ENCODE measurements around the gene RFX8. TPM values are rescaled to one million over a fixed set of nuclear protein-coding genes. Genes with fewer than 3 reads are reported as not detected.
A peak's percentile ranks its signal among the peaks of the same experiment; 100 is the strongest.

RFX8 gene
- total and polyA plus RNA-seq, 7 donors, result 0.12 to 0.83 TPM; not detected in 5

DNA sequence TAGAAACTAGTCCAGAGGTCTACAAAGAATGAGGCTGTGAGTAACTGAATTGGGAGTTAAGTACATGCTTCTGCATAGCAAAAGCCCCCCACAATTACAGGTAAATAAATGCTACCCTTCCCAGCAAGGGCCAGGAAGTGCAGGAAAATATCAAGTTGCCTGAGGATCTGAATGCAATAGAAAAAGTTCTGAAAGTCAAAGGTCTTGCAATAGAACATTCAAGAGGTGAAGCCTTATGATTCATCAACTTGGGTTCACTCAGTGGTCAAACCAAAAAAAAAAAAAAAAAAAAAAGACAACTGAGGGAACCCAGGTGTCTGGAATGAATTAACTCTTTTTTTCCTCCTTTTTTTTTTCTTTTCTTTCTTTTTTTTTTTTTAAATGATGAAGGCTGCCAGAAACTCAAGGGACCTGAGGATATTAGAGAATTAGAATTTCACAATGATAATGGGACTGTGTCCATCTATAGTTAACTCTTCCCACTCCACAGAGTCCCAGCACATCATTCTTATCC, 42.9 kb upstream of the RFX8 start:
- peak in 1 of 4 donors; percentile 14 for TF ChIP-seq POLR2AphosphoS5 (IDR thresholded peaks at IDR 0.05)
- TF ChIP-seq, protein P1, sequence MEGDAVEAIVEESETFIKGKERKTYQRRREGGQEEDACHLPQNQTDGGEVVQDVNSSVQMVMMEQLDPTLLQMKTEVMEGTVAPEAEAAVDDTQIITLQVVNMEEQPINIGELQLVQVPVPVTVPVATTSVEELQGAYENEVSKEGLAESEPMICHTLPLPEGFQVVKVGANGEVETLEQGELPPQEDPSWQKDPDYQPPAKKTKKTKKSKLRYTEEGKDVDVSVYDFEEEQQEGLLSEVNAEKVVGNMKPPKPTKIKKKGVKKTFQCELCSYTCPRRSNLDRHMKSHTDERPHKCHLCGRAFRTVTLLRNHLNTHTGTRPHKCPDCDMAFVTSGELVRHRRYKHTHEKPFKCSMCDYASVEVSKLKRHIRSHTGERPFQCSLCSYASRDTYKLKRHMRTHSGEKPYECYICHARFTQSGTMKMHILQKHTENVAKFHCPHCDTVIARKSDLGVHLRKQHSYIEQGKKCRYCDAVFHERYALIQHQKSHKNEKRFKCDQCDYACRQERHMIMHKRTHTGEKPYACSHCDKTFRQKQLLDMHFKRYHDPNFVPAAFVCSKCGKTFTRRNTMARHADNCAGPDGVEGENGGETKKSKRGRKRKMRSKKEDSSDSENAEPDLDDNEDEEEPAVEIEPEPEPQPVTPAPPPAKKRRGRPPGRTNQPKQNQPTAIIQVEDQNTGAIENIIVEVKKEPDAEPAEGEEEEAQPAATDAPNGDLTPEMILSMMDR (IDR thresholded peaks at IDR 0.05), result no peak
- Histone ChIP-seq H3K27me3 (no peaks in the 10 kb centered on the region), H3K4me3 (no peak overlapping the region), H3K4me1 (peaks cover 0 to 19% (median 9%) of the 10 kb centered on the region in 4 donors), H3K36me3 (no peaks in the 10 kb centered on the region), H3K9me3 (no peaks in the 10 kb centered on the region), H3K27ac (no peak overlapping the region)
- intact Hi-C loops (cut with DNase I), result loop anchor here (2.0 kb wide), 1 partner anchor 313 kb away; no protein-coding TSS in a partner anchor
- no peak for DNase-seq

DNA sequence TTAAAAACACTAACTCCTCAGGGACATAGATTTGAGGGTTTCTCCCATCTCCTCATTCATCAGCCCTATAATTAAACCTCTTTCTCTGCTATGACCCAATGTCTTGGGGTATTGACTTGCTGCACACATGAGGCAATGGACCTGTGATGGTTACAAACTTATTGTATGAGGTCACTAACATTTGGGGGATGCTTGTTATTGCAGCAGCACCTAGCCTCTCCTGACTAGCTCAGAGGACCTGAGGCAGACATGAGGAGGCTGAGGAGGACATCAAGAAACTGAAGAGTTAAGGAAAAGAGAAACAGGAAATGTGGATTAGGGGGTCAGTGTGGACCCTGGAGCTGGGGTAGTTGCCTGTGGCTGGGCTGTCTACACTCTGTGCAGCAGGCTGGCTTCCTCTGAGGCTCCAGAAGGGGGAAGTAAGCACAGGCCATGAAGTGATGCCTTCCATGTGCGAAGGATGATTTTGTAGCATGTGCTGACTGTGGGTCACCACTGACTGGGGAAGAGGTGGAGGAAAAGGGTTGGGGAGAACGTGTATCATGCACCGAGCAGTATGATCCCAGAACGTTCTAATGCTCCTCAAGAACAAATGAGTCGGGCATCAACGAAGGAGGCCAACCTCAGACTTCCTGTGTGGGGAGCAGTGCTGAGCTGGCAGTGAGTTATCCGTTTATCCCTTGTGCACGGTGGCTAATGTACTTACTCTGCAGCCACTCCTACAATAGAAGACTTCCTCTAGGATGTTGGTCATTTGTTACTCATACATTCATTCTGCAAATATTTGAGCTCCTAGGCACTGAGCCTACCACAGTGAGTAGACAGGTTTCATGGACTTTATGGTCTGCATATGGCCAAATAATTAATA, 42.1 kb upstream of the RFX8 start:
- no peak for DNase-seq
- intact Hi-C loops (cut with DNase I), result no loop called here
- peaks cover 0 to 19% (median 9%) of the 10 kb centered on the region in 4 donors for H3K4me1 ChIP-seq

DNA sequence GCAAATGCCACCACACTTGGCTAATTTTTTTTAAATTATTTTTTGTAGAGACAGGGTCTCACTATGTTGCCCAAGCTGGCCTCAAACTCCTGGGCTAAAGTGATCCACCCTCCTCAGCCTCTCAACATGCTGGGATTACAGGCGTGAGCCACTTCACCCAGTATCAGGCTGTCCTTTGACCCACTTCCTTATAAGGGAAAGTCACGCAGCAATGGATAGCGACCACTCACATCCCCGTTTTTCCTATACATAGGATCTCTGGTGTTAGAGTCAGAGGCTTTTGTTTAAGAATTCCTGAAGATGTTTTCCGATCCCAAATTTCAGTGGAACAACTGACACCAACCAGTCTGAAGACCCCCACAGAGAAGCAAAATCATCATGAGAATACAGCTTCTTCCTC, 41.4 kb upstream of the RFX8 start:
- H3K9me3 ChIP-seq, result no peaks in the 10 kb centered on the region
- intact Hi-C loops (cut with DNase I), result no loop called here
- peaks cover 0 to 19% (median 9%) of the 10 kb centered on the region in 4 donors for H3K4me1 ChIP-seq
- H3K27me3 ChIP-seq, result no peaks in the 10 kb centered on the region
- H3K4me3 ChIP-seq, result no peak overlapping the region
- H3K27ac ChIP-seq, result no peak overlapping the region
- 89 to 94% methylated on average over 5 of the region's 5 CpGs for WGBS, 2 donors
- DNase-seq, result no peak
- no peaks in the 10 kb centered on the region for H3K36me3 ChIP-seq
- no peak for TF ChIP-seq EP300 (IDR thresholded peaks at IDR 0.05)
- no peak for TF ChIP-seq POLR2A (IDR thresholded peaks at IDR 0.05)
- no peak for TF ChIP-seq POLR2AphosphoS5 (IDR thresholded peaks at IDR 0.05)
- TF ChIP-seq, protein P1 (IDR thresholded peaks at IDR 0.05), result no peak

More for the DNA sequence above, 42.1 kb upstream of the RFX8 start:
- Histone ChIP-seq H3K27me3 (no peaks in the 10 kb centered on the region), H3K27ac (no peak overlapping the region), H3K36me3 (no peaks in the 10 kb centered on the region), H3K4me3 (no peak overlapping the region), H3K9me3 (no peaks in the 10 kb centered on the region)
- WGBS, 2 donors, result 40 to 68% methylated on average over 8 of the region's 8 CpGs
- TF ChIP-seq POLR2AphosphoS5 (IDR thresholded peaks at IDR 0.05) (no peak), EP300 (IDR thresholded peaks at IDR 0.05) (no peak), POLR2A (IDR thresholded peaks at IDR 0.05) (no peak)
- TF ChIP-seq, protein P1 (IDR thresholded peaks at IDR 0.05), result no peak

DNA sequence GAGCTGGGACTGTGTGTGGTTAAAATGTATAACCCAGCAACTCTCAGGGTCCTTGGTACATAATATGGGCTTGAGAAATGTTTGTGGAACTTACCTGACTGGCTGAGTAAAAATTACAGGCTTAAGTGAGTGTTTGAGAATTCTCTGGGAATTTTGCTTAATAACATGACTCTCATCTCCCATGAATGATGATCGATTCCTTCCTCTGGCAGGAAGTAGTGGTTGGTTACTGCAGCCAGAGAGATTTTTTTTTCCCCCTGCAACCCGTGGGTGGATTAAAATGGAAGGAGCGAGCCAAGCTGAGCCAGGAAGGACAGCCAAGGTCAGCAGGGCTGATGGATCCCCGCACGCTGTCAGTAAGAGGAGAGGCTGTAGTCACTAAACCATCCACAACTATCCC, 40.6 kb upstream of the RFX8 start:
- Histone ChIP-seq H3K4me3 (no peak overlapping the region), H3K9me3 (no peaks in the 10 kb centered on the region), H3K4me1 (peaks cover 0 to 19% (median 9%) of the 10 kb centered on the region in 4 donors), H3K27me3 (no peaks in the 10 kb centered on the region), H3K27ac (peak overlapping the region in 3 of 4 donors; percentile 2 to 31 (median 29)), H3K36me3 (no peaks in the 10 kb centered on the region)
- WGBS, 2 donors, result 53 to 69% methylated on average over 5 of the region's 5 CpGs
- intact Hi-C loops (cut with DNase I), result no loop called here
- peak; percentile 77 for DNase-seq
- TF ChIP-seq POLR2A (IDR thresholded peaks at IDR 0.05) (no peak), EP300 (IDR thresholded peaks at IDR 0.05) (no peak), POLR2AphosphoS5 (IDR thresholded peaks at IDR 0.05) (peak in 3 of 4 donors; percentile 27 to 39 (median 33))
- TF ChIP-seq, protein P1 (IDR thresholded peaks at IDR 0.05), result no peak

Measured in sigmoid colon (tissue), 7 donors.